Neural cell (in vitro differentiated cells): ENCODE data around the gene SS18L1.

Experiments
- EP300 ChIP-seq: fragments of 450-650 bp; conservative IDR thresholded peaks from 2 replicates; pipeline ENCODE4 v1.6.1; 2014; ENCODE audit warnings: antibody characterized with exemption, mild to moderate bottlenecking, moderate library complexity; ENCODE audit not compliant: poor library complexity, severe bottlenecking
- EZH2 ChIP-seq: fragments of 200-600, 300-800 bp; shearing (Covaris generic), sonication (generic); IDR thresholded peaks from 2 replicates; pipeline ENCODE4 v1.6.1; 2014; ENCODE audit warnings: antibody characterized with exemption, low read length, borderline replicate concordance, mild to moderate bottlenecking; ENCODE audit not compliant: insufficient read depth, poor library complexity, severe bottlenecking
- MXI1 ChIP-seq: fragments of 450-650 bp; conservative IDR thresholded peaks from 2 replicates; pipeline ENCODE4 v1.6.1; 2014; ENCODE audit warnings: antibody characterized with exemption, mild to moderate bottlenecking; ENCODE audit not compliant: poor library complexity, severe bottlenecking
- POLR2AphosphoS5 ChIP-seq: IDR thresholded peaks from 2 replicates; pipeline ENCODE4 v1.6.1; 2012
- RAD21 ChIP-seq: fragments of 450-650 bp; conservative IDR thresholded peaks from 2 replicates; pipeline ENCODE4 v1.6.1; 2014; ENCODE audit warnings: antibody characterized with exemption, mild to moderate bottlenecking, moderate library complexity
- SMC3 ChIP-seq: fragments of 450-650 bp; conservative IDR thresholded peaks from 2 replicates; pipeline ENCODE4 v1.6.1; 2014; ENCODE audit warnings: antibody characterized with exemption, mild to moderate bottlenecking, moderate library complexity; ENCODE audit not compliant: poor library complexity
- TAF1 ChIP-seq: IDR thresholded peaks from 2 replicates; pipeline ENCODE4 v1.6.1; 2012; ENCODE audit warnings: low read depth
- TF ChIP-seq, protein P1 (sequence below): fragments of 450-650 bp; IDR thresholded peaks from 2 replicates; pipeline ENCODE4 v1.5.1; 2014; ENCODE audit warnings: antibody characterized with exemption, mild to moderate bottlenecking, moderate library complexity; ENCODE audit not compliant: poor library complexity, severe bottlenecking

DNA sequence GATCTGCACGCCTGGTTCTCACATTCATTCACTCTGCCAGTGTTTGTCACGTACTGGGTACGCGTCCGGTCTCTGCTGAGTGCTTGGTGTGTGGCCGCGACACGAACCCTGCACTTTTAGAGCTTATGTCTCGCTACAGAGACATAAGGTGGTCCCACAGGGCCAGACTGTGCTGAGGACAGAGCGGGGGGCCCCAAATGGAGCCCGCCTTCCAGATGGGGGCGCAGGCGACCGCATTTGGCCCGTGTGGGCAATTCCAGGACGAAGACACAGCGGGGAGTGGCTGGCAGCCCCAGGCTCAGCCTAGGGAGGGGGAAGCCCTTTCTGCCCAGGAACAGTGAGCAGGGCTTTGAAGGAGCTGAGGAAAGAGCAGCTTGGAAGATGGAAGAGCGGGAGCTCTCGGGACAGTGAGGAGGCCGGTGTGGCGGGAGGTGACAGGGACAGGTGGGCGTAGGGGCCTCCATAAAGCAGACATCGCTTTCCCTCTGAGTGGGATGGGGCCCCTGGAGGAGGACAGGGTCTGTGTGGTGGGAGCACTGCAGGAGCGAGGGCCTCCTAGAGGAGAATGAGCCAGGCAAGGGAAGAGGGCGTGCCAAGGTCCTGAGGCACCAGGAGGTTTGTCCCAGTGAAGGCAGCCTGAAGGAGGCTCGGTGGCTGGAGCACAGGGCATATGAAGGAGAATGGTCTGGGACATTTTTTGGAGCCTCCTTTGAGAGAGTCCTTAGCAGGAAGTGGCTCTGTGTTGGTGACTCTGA, 31.5 kb downstream of the SS18L1 start:
- TF ChIP-seq EP300 (no peak), RAD21 (no peak), POLR2AphosphoS5 (no peak), SMC3 (no peak), MXI1 (no peak), TAF1 (no peak), EZH2 (no peak)
- TF ChIP-seq, protein P1, sequence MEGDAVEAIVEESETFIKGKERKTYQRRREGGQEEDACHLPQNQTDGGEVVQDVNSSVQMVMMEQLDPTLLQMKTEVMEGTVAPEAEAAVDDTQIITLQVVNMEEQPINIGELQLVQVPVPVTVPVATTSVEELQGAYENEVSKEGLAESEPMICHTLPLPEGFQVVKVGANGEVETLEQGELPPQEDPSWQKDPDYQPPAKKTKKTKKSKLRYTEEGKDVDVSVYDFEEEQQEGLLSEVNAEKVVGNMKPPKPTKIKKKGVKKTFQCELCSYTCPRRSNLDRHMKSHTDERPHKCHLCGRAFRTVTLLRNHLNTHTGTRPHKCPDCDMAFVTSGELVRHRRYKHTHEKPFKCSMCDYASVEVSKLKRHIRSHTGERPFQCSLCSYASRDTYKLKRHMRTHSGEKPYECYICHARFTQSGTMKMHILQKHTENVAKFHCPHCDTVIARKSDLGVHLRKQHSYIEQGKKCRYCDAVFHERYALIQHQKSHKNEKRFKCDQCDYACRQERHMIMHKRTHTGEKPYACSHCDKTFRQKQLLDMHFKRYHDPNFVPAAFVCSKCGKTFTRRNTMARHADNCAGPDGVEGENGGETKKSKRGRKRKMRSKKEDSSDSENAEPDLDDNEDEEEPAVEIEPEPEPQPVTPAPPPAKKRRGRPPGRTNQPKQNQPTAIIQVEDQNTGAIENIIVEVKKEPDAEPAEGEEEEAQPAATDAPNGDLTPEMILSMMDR = no peak
